Suprapubic skin (tissue), 4 donors: Measurements from ENCODE around the gene TCF12.

Experiments
- CTCF ChIP-seq, 2 donors: fragments of 200-600 bp in 1 of 2; fragments of 450-650 bp in 1 of 2; sonication (generic) in 1 of 2; IDR thresholded peaks; one replicate each; pipeline ENCODE4 v1.5.1; 2016 to 2019; ENCODE audit warnings: antibody characterized with exemption in 2 of 2, mild to moderate bottlenecking in 1 of 2, moderate library complexity in 1 of 2
- POLR2A ChIP-seq, 2 donors: fragments of 450-650 bp; IDR thresholded peaks; one replicate each; pipeline ENCODE4 v1.6.1; 2017; ENCODE audit warnings: antibody characterized with exemption in 2 of 2, mild to moderate bottlenecking in 2 of 2, moderate library complexity in 2 of 2
- POLR2AphosphoS5 ChIP-seq, 3 donors: sonication (generic); formaldehyde crosslinking; IDR thresholded peaks; one replicate each; pipeline ENCODE4 v1.6.1; 2017; ENCODE audit warnings: antibody characterized with exemption in 3 of 3

- TF ChIP-seq POLR2A (IDR thresholded peaks at IDR 0.05) (no peak), POLR2AphosphoS5 (IDR thresholded peaks at IDR 0.05) (no peak), CTCF (IDR thresholded peaks at IDR 0.05) (peak; percentile 53 to 62)
These were observed 228.2 kb downstream of the TCF12 start for GRCh38 chr15:57146506-57147201.
